Measurements from ENCODE around the gene TMEM86A.
A peak's percentile ranks its signal among the peaks of the same experiment; 100 is the strongest.
"Not testable (repeated sequence)": the region's sequence is repeated elsewhere in the genome, so short reads cannot be mapped to it uniquely, and the experiment has no call there.

TMEM86A gene

GRCh38 chr11:18698341-18699268 is at the start of gene TMEM86A:
TMEM86A (plus strand) TSS chr11:18698779; CDS start chr11:18698887, 108 bp downstream.
- Mint-ChIP-seq H3K27ac (peak within 1 kb of the TSS; percentile 55), H3K36me3 (ENCODE audit: low read depth) (peaks cover 3% of the 10 kb centered on the region), H3K4me1 (ENCODE audit: low read depth) (peaks cover 16% of the 10 kb centered on the region), H3K9me3 (no peaks in the 10 kb centered on the region), H3K4me3 (peak within 1 kb of the TSS; percentile 79), H3K27me3 (peaks cover 5% of the 10 kb centered on the region)

- Mint-ChIP-seq H3K27ac (no peak overlapping the region), H3K27me3 (no peaks in the 10 kb centered on the region), H3K36me3 (ENCODE audit: low read depth) (no peaks in the 10 kb centered on the region), H3K4me1 (ENCODE audit: low read depth) (no peaks in the 10 kb centered on the region), H3K9me3 (no peaks in the 10 kb centered on the region), H3K4me3 (no peak overlapping the region)
Observed at GRCh38 chr11:18650353-18650752, 48.2 kb upstream of the TMEM86A start.

- no peaks in the 10 kb centered on the region for H3K36me3 Mint-ChIP-seq (ENCODE audit: low read depth)
- no peaks in the 10 kb centered on the region for H3K4me1 Mint-ChIP-seq (ENCODE audit: low read depth)
- H3K4me3 Mint-ChIP-seq: no peak overlapping the region
- no peaks in the 10 kb centered on the region for H3K27me3 Mint-ChIP-seq
- no peaks in the 10 kb centered on the region for H3K9me3 Mint-ChIP-seq
- H3K27ac Mint-ChIP-seq: no peak overlapping the region
Observed at GRCh38 chr11:18650859-18651557, 47.6 kb upstream of the TMEM86A start.

- no peak overlapping the region for H3K27ac Mint-ChIP-seq
- no peaks in the 10 kb centered on the region for H3K4me1 Mint-ChIP-seq (ENCODE audit: low read depth)
- H3K9me3 Mint-ChIP-seq: peaks cover 4% of the 10 kb centered on the region
- peaks cover 4% of the 10 kb centered on the region for H3K36me3 Mint-ChIP-seq (ENCODE audit: low read depth)
- H3K4me3 Mint-ChIP-seq: no peak overlapping the region
- H3K27me3 Mint-ChIP-seq: peaks cover 4% of the 10 kb centered on the region
Observed at GRCh38 chr11:18657673-18658072, 40.9 kb upstream of the TMEM86A start.

- Mint-ChIP-seq H3K27ac (peak overlapping the region; percentile 79), H3K4me3 (peak overlapping the region; percentile 67), H3K4me1 (ENCODE audit: low read depth) (peaks cover 47% of the 10 kb centered on the region)
- not testable (repeated sequence) for H3K36me3 Mint-ChIP-seq (ENCODE audit: low read depth); H3K9me3 Mint-ChIP-seq; H3K27me3 Mint-ChIP-seq
Observed at GRCh38 chr11:18665353-18665872, 33.2 kb upstream of the TMEM86A start.

GRCh38 chr11:18668131-18668530 is 30.4 kb upstream of the TMEM86A start:
- H3K4me1 Mint-ChIP-seq (ENCODE audit: low read depth): peaks cover 68% of the 10 kb centered on the region
- H3K4me3 Mint-ChIP-seq: no peak overlapping the region
- H3K9me3 Mint-ChIP-seq: peaks cover 3% of the 10 kb centered on the region
- H3K36me3 Mint-ChIP-seq (ENCODE audit: low read depth): no peaks in the 10 kb centered on the region
- peak overlapping the region; percentile 90 for H3K27ac Mint-ChIP-seq
- H3K27me3 Mint-ChIP-seq: no peaks in the 10 kb centered on the region

- H3K36me3 Mint-ChIP-seq (ENCODE audit: low read depth): no peaks in the 10 kb centered on the region
- no peaks in the 10 kb centered on the region for H3K27me3 Mint-ChIP-seq
- peak overlapping the region; percentile 90 for H3K27ac Mint-ChIP-seq
- H3K4me1 Mint-ChIP-seq (ENCODE audit: low read depth): peaks cover 73% of the 10 kb centered on the region
- H3K9me3 Mint-ChIP-seq: peaks cover 3% of the 10 kb centered on the region
- peak overlapping the region; percentile 43 for H3K4me3 Mint-ChIP-seq
Observed at GRCh38 chr11:18669219-18669596, 29.4 kb upstream of the TMEM86A start.

GRCh38 chr11:18669711-18670110 is 28.9 kb upstream of the TMEM86A start:
- peaks cover 73% of the 10 kb centered on the region for H3K4me1 Mint-ChIP-seq (ENCODE audit: low read depth)
- peak overlapping the region; percentile 31 for H3K27ac Mint-ChIP-seq
- no peaks in the 10 kb centered on the region for H3K27me3 Mint-ChIP-seq
- peaks cover 3% of the 10 kb centered on the region for H3K9me3 Mint-ChIP-seq
- no peak overlapping the region for H3K4me3 Mint-ChIP-seq
- no peaks in the 10 kb centered on the region for H3K36me3 Mint-ChIP-seq (ENCODE audit: low read depth)

- peaks cover 3% of the 10 kb centered on the region for H3K9me3 Mint-ChIP-seq
- H3K27ac Mint-ChIP-seq: peak overlapping the region; percentile 79
- H3K36me3 Mint-ChIP-seq (ENCODE audit: low read depth): no peaks in the 10 kb centered on the region
- H3K4me3 Mint-ChIP-seq: no peak overlapping the region
- H3K27me3 Mint-ChIP-seq: no peaks in the 10 kb centered on the region
- H3K4me1 Mint-ChIP-seq (ENCODE audit: low read depth): peaks cover 65% of the 10 kb centered on the region
Observed at GRCh38 chr11:18671246-18671645, 27.3 kb upstream of the TMEM86A start.

- H3K27me3 Mint-ChIP-seq; H3K9me3 Mint-ChIP-seq; H3K36me3 Mint-ChIP-seq (ENCODE audit: low read depth): not testable (repeated sequence)
- H3K27ac Mint-ChIP-seq: peak overlapping the region; percentile 93
- peak overlapping the region; percentile 35 for H3K4me3 Mint-ChIP-seq
- H3K4me1 Mint-ChIP-seq (ENCODE audit: low read depth): peaks cover 59% of the 10 kb centered on the region
Observed at GRCh38 chr11:18672209-18672608, 26.4 kb upstream of the TMEM86A start.

GRCh38 chr11:18676803-18677202 is 21.8 kb upstream of the TMEM86A start:
- Mint-ChIP-seq H3K4me1 (ENCODE audit: low read depth) (peaks cover 21% of the 10 kb centered on the region), H3K9me3 (no peaks in the 10 kb centered on the region), H3K27ac (no peak overlapping the region), H3K4me3 (no peak overlapping the region), H3K27me3 (no peaks in the 10 kb centered on the region), H3K36me3 (ENCODE audit: low read depth) (no peaks in the 10 kb centered on the region)

- no peak overlapping the region for H3K4me3 Mint-ChIP-seq
- no peaks in the 10 kb centered on the region for H3K36me3 Mint-ChIP-seq (ENCODE audit: low read depth)
- H3K27ac Mint-ChIP-seq: no peak overlapping the region
- no peaks in the 10 kb centered on the region for H3K9me3 Mint-ChIP-seq
- no peaks in the 10 kb centered on the region for H3K27me3 Mint-ChIP-seq
- peaks cover 16% of the 10 kb centered on the region for H3K4me1 Mint-ChIP-seq (ENCODE audit: low read depth)
Observed at GRCh38 chr11:18677560-18677959, 21.0 kb upstream of the TMEM86A start.

- H3K36me3 Mint-ChIP-seq (ENCODE audit: low read depth); H3K4me1 Mint-ChIP-seq (ENCODE audit: low read depth); H3K27ac Mint-ChIP-seq; H3K9me3 Mint-ChIP-seq; H3K27me3 Mint-ChIP-seq; H3K4me3 Mint-ChIP-seq: not testable (repeated sequence)
Observed at GRCh38 chr11:18681949-18682348, 16.6 kb upstream of the TMEM86A start.

- no peaks in the 10 kb centered on the region for H3K27me3 Mint-ChIP-seq
- H3K36me3 Mint-ChIP-seq (ENCODE audit: low read depth): no peaks in the 10 kb centered on the region
- peaks cover 3% of the 10 kb centered on the region for H3K4me1 Mint-ChIP-seq (ENCODE audit: low read depth)
- H3K4me3 Mint-ChIP-seq: no peak overlapping the region
- no peaks in the 10 kb centered on the region for H3K9me3 Mint-ChIP-seq
- H3K27ac Mint-ChIP-seq: no peak overlapping the region
Observed at GRCh38 chr11:18682466-18682865, 16.1 kb upstream of the TMEM86A start.

- Mint-ChIP-seq H3K4me3 (no peak overlapping the region), H3K27ac (no peak overlapping the region), H3K36me3 (ENCODE audit: low read depth) (no peaks in the 10 kb centered on the region), H3K9me3 (no peaks in the 10 kb centered on the region), H3K27me3 (no peaks in the 10 kb centered on the region), H3K4me1 (ENCODE audit: low read depth) (no peaks in the 10 kb centered on the region)
Observed at GRCh38 chr11:18684267-18684666, 14.3 kb upstream of the TMEM86A start.
